ENCODE measurements around the gene MEF2B.
"Not testable (repeated sequence)": the region's sequence is repeated elsewhere in the genome, so short reads cannot be mapped to it uniquely, and the experiment has no call there.

Gene MEF2B

GRCh38 chr19:19192910-19193423, 22.9 kb upstream of the MEF2B start:
- DNase-seq = no peak

- peak; percentile 99 for DNase-seq
These were observed 22.2 kb upstream of the MEF2B start, which contains the start of the genes BORCS8 and RFXANK for GRCh38 chr19:19192078-19192882. TSS of gene BORCS8 (minus strand) at chr19:19192152. CDS start at chr19:19192117, 35 bp downstream. TSS of gene RFXANK (plus strand) at chr19:19192258. CDS start at chr19:19193947, 1,689 bp downstream.

GRCh38 chr19:19191768-19192077, 21.7 kb upstream of the MEF2B start:
- DNase-seq = no peak

GRCh38 chr19:19186742-19187141, 16.7 kb upstream of the MEF2B start:
- DNase-seq = no peak

- peak; percentile 59 for DNase-seq
These were observed 16.0 kb upstream of the MEF2B start for GRCh38 chr19:19185853-19186740.

GRCh38 chr19:19181488-19181998, 11.5 kb upstream of the MEF2B start:
- DNase-seq = no peak

- no peak for DNase-seq
These were observed 9.7 kb upstream of the MEF2B start for GRCh38 chr19:19179548-19180441.

- peak; percentile 4 for DNase-seq
These were observed 6.9 kb upstream of the MEF2B start for GRCh38 chr19:19176950-19177349.

- DNase-seq = not testable (repeated sequence)
These were observed 3.2 kb upstream of the MEF2B start for GRCh38 chr19:19173243-19173642.

GRCh38 chr19:19171821-19172532, 1.9 kb upstream of the MEF2B start:
- peak; percentile 25 for DNase-seq

- no peak for DNase-seq
These were observed 1.0 kb upstream of the MEF2B start for GRCh38 chr19:19170873-19171672.

GRCh38 chr19:19169236-19170052, 619 bp downstream of the MEF2B start:
- no peak for DNase-seq

- DNase-seq = no peak
These were observed 2.5 kb downstream of the MEF2B start for GRCh38 chr19:19167612-19168011.

GRCh38 chr19:19165396-19165795, 4.7 kb downstream of the MEF2B start:
- DNase-seq = no peak

GRCh38 chr19:19162495-19162894, 7.6 kb downstream of the MEF2B start:
- no peak for DNase-seq

- DNase-seq = no peak
These were observed 9.5 kb downstream of the MEF2B start for GRCh38 chr19:19160461-19161035.

GRCh38 chr19:19159534-19159933, 10.5 kb downstream of the MEF2B start:
- no peak for DNase-seq

- no peak for DNase-seq
These were observed 12.3 kb downstream of the MEF2B start for GRCh38 chr19:19157808-19158207.

Data from fibroblast of skin of back (primary cell).